B cell (primary cell): ENCODE results near the gene HSD11B2. TPM values are rescaled to one million over a fixed set of nuclear protein-coding genes. Genes with fewer than 3 reads are reported as not detected.

ENCODE experiments used
- ATAC-seq: fragments of 200-7000 bp; cut with Tn5 transposase; one replicate; pipeline ENCODE4 v1.10.0; 2021; ENCODE audit warnings: low read depth, mild to moderate bottlenecking, moderate number of reproducible peaks, moderate library complexity
- CTCF ChIA-PET: fragments of 350-600 bp; sonication (Branson Sonifier 250); formaldehyde crosslinking; loops from one replicate; lab custom pipeline; 2021; ENCODE audit warnings: antibody characterized with exemption, inconsistent platforms; lab: Charles Lee
- POLR2A ChIA-PET: fragments of 350-600 bp; sonication (Branson Sonifier 250); formaldehyde crosslinking; loops from one replicate; lab custom pipeline; 2021; ENCODE audit warnings: antibody characterized with exemption; lab: Charles Lee
- DNase-seq: peaks from one replicate; pipeline ENCODE4 v3.0.0; 2013
- H2AFZ ChIP-seq: 2 replicates; pipeline ENCODE4 v1.6.1; 2012; ENCODE audit warnings: mild to moderate bottlenecking, low read depth, low read length; ENCODE audit not compliant: insufficient read depth, poor library complexity, severe bottlenecking
- H3K27ac ChIP-seq, 2 donors: 1 replicate in 1 of 2; 2 replicates in 1 of 2; pipeline ENCODE4 v1.5.1; 2012 to 2013; ENCODE audit warnings: low read length in 2 of 2, mild to moderate bottlenecking in 2 of 2, moderate library complexity in 1 of 2
- H3K27me3 ChIP-seq, 4 experiments: fragments of 200-600 bp in 1 of 4; sonication (generic) in 1 of 4; replicated peaks in 1 of 4; 1 replicate in 2 of 4; 2 replicates in 2 of 4; pipeline versions ENCODE4 v1.6.1 to v1.7.0; 2013 to 2016; ENCODE audit warnings: low read length in 3 of 4, mild to moderate bottlenecking in 2 of 4, mixed read lengths in 1 of 4, moderate library complexity in 1 of 4; ENCODE audit not compliant: insufficient read depth in 4 of 4, control insufficient read depth in 3 of 4; ENCODE audit errors: control extremely low read depth in 1 of 4
- H3K36me3 ChIP-seq, 2 experiments: replicated peaks in 1 of 2; 1 replicate in 1 of 2; 2 replicates in 1 of 2; pipeline versions ENCODE4 v1.6.1 to v1.7.1; 2013; ENCODE audit warnings: low read length in 1 of 2; ENCODE audit not compliant: insufficient read depth in 2 of 2, control insufficient read depth in 1 of 2; ENCODE audit errors: control extremely low read depth in 1 of 2, extremely low read depth in 1 of 2
- H3K4me1 ChIP-seq, 2 donors: fragments of 200-600 bp in 1 of 2; sonication (generic) in 1 of 2; 1 replicate in 1 of 2; 2 replicates in 1 of 2; pipeline versions ENCODE4 v1.5.1 to v1.6.1; 2013 to 2017; ENCODE audit warnings: low read length in 2 of 2; ENCODE audit not compliant: control insufficient read depth in 2 of 2, insufficient read depth in 2 of 2
- H3K4me2 ChIP-seq: replicated peaks from 2 replicates; pipeline ENCODE3; 2012; ENCODE audit warnings: mild to moderate bottlenecking, low read depth, low read length; ENCODE audit not compliant: poor library complexity, severe bottlenecking
- H3K4me3 ChIP-seq, 5 experiments: fragments of 200-600 bp in 1 of 5; sonication (generic) in 1 of 5; 1 replicate in 3 of 5; 2 replicates in 2 of 5; pipeline versions ENCODE4 v1.5.1 to v1.7.0; 2011 to 2016; ENCODE audit warnings: low read length in 4 of 5, mild to moderate bottlenecking in 4 of 5, low read depth in 2 of 5, control low read depth in 1 of 5, moderate library complexity in 1 of 5; ENCODE audit not compliant: insufficient read depth in 1 of 5; ENCODE audit errors: control extremely low read depth in 1 of 5, extremely low read depth in 1 of 5
- H3K79me2 ChIP-seq: fragments of 200-600 bp; sonication (generic); one replicate; pipeline ENCODE4 v1.6.0; 2016; ENCODE audit warnings: low read length; ENCODE audit not compliant: control insufficient read depth, insufficient read depth
- H3K9ac ChIP-seq: fragments of 200-600 bp; sonication (generic); 2 replicates; pipeline ENCODE4 v1.6.1; 2017; ENCODE audit warnings: mild to moderate bottlenecking, low read length, moderate library complexity
- H3K9me3 ChIP-seq, 3 donors: one replicate each; pipeline versions ENCODE4 v1.6.1 to v1.7.1; 2013; ENCODE audit warnings: low read length in 2 of 3; ENCODE audit not compliant: control insufficient read depth in 2 of 3, insufficient read depth in 1 of 3; ENCODE audit errors: control extremely low read depth in 1 of 3
- H4K20me1 ChIP-seq: 2 replicates; pipeline ENCODE4 v1.6.0; 2012; ENCODE audit warnings: mild to moderate bottlenecking, low read length; ENCODE audit not compliant: insufficient read depth, control insufficient read depth, poor library complexity, severe bottlenecking
- H3K27ac Mint-ChIP-seq: one replicate; pipeline ENCODE4 v1.8.0; 2021; ENCODE audit warnings: mixed read lengths
- H3K27me3 Mint-ChIP-seq: one replicate; pipeline ENCODE4 v1.8.0; 2021; ENCODE audit warnings: mixed read lengths
- H3K4me1 Mint-ChIP-seq: one replicate; pipeline ENCODE4 v1.8.0; 2021; ENCODE audit warnings: mixed read lengths
- H3K4me3 Mint-ChIP-seq: one replicate; pipeline ENCODE4 v1.8.0; 2021; ENCODE audit warnings: mixed read lengths
- H3K9me3 Mint-ChIP-seq: one replicate; pipeline ENCODE4 v1.8.0; 2022; ENCODE audit warnings: mixed read lengths; ENCODE audit not compliant: insufficient read depth
- EZH2 ChIP-seq: IDR thresholded peaks from 2 replicates; pipeline ENCODE4 v1.6.1; 2012; ENCODE audit warnings: borderline replicate concordance, low read depth, mild to moderate bottlenecking, moderate library complexity, low read length; ENCODE audit not compliant: insufficient read depth, poor library complexity, severe bottlenecking
- WGBS: methylation state at CpG from one replicate; pipeline ENCODE4 v1.1.5; 2013; ENCODE audit warnings: missing lambda C conversion rate; ENCODE audit not compliant: insufficient coverage; 5-methylcytosine and 5-hydroxymethylcytosine counted together
- intact Hi-C: fragments of 100-400 bp; cut with micrococcal nuclease; formaldehyde crosslinking; loops from one replicate; pipeline ENCODE4 v1.10.0; 2022
- polyA plus RNA-seq: library from polyadenylated mRNA; depleted of rRNA; stranded (reverse); fragments of >200 nt; gene quantifications from 2 replicates; pipeline ENCODE4 v1.2.3, GENCODE V29; 2012
- total RNA-seq, 2 donors: library from RNA; stranded (reverse); fragments of 120-200 nt in 1 of 2; gene quantifications; 1 replicate in 1 of 2; 2 replicates in 1 of 2; pipeline versions ENCODE4 v1.2.3 to v1.2.4, GENCODE V29; 2013 to 2022
- TF ChIP-seq, protein P1 (sequence below): fragments of 200-600 bp; IDR thresholded peaks from one replicate; pipeline ENCODE4 v1.8.0; 2022; ENCODE audit warnings: antibody characterized with exemption, mild to moderate bottlenecking

HSD11B2 gene
- total and polyA plus RNA-seq, 2 donors (not counting 1 experiment from before 2014, with no cell fraction given), result 0.09 TPM; not detected in 1

DNA sequence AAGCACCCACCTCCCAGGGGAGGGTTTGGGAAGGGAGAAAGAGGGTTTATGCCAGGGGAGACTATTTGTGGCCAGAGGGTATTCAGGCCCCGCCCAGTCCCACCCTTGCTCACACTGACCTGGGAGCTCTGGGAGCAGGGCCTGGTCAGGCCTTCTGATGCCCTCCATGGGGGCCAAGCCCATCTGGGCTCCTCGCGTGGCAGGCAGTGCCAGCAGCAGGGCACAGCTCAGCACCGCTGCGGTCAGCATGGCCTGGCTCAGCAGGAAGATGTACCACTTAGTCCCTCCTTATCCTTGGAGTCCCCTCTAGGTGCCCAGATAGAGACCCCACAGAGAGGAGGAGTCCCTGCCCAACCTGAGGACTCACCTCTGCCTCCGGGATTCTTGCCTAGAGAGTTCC, 52.2 kb downstream of the HSD11B2 start, which contains the start of gene AGRP:
TSS of gene AGRP (minus strand) at position 398 of the 400 bp plus-strand sequence. CDS start at position 249, 149 bp downstream.
- peaks cover 77% of the 10 kb centered on the region for H3K79me2 ChIP-seq

More for the DNA sequence above, 52.2 kb downstream of the HSD11B2 start, which contains the start of gene AGRP:
- WGBS, result 98% methylated on average over 6 of the region's 6 CpGs
- Histone ChIP-seq H3K4me2 (peak within 1 kb of the TSS; percentile 95), H3K4me3 (peak within 1 kb of the TSS in 4 of 5 experiments; percentile 98 to 100 (median 99)), H3K9ac (peak within 1 kb of the TSS; percentile 100), H3K9me3 (peaks cover 0 to 3% (median 0%) of the 10 kb centered on the region in 3 donors), H3K4me1 (peaks cover 51 to 64% of the 10 kb centered on the region in 2 donors), H3K36me3 (peaks cover 0 to 22% of the 10 kb centered on the region in 2 experiments), H2AFZ (no peak within 1 kb of the TSS), H3K27ac (peak within 1 kb of the TSS in 1 of 2 donors; percentile 79), H3K27me3 (no peaks in the 10 kb centered on the region), H4K20me1 (peaks cover 23% of the 10 kb centered on the region)
- H3K27ac Mint-ChIP-seq, result peak within 1 kb of the TSS; percentile 98
- POLR2A ChIA-PET, result interaction anchor here (1.5 kb wide), 1 partner anchor 14 kb away, joined by 3 read pairs; no protein-coding TSS in a partner anchor
- no peak for DNase-seq
- no peaks in the 10 kb centered on the region for H3K9me3 Mint-ChIP-seq
- peaks cover 65% of the 10 kb centered on the region for H3K4me1 Mint-ChIP-seq
- no peak for ATAC-seq
- intact Hi-C loops, result loop anchor here (10.0 kb wide), 1 partner anchor 322 kb away; the partner anchor contains the start of genes RANBP10 and TSNAXIP1
- peak within 1 kb of the TSS; percentile 99 for H3K4me3 Mint-ChIP-seq
- no peaks in the 10 kb centered on the region for H3K27me3 Mint-ChIP-seq
- CTCF ChIA-PET, result interaction anchor here (0.6 to 23.6 kb wide), 6 partner anchors 11 to 184 kb away, joined by 3 to 817 read pairs (median 28); partner anchors contain the start of genes C16orf86, CARMIL2, CTCF and ENKD1
- TF ChIP-seq, protein P1, sequence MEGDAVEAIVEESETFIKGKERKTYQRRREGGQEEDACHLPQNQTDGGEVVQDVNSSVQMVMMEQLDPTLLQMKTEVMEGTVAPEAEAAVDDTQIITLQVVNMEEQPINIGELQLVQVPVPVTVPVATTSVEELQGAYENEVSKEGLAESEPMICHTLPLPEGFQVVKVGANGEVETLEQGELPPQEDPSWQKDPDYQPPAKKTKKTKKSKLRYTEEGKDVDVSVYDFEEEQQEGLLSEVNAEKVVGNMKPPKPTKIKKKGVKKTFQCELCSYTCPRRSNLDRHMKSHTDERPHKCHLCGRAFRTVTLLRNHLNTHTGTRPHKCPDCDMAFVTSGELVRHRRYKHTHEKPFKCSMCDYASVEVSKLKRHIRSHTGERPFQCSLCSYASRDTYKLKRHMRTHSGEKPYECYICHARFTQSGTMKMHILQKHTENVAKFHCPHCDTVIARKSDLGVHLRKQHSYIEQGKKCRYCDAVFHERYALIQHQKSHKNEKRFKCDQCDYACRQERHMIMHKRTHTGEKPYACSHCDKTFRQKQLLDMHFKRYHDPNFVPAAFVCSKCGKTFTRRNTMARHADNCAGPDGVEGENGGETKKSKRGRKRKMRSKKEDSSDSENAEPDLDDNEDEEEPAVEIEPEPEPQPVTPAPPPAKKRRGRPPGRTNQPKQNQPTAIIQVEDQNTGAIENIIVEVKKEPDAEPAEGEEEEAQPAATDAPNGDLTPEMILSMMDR, result no peak
- TF ChIP-seq EZH2, result no peak
